Measurements from ENCODE around the gene ZNF454.

The ZNF454 gene

GRCh38 chr5:178993955-178994579 lies 53.1 kb downstream of the ZNF454 start:
- FAIRE-seq: no peak

GRCh38 chr5:178994580-178995340 lies 53.8 kb downstream of the ZNF454 start, which contains the start of gene GRM6:
Gene GRM6 (minus strand): TSS chr5:178995320. CDS start chr5:178994944, 376 bp downstream.
- no peak for FAIRE-seq

- FAIRE-seq: no peak
Measured at GRCh38 chr5:178995341-178995690, 54.3 kb downstream of the ZNF454 start.

GRCh38 chr5:178996156-178996555 lies 55.2 kb downstream of the ZNF454 start:
- FAIRE-seq: no peak

- no peak for FAIRE-seq
Measured at GRCh38 chr5:178997191-178997590, 56.2 kb downstream of the ZNF454 start.

GRCh38 chr5:178998441-178998840 lies 57.4 kb downstream of the ZNF454 start:
- no peak for FAIRE-seq

- no peak for FAIRE-seq
Measured at GRCh38 chr5:179006564-179006963, 65.6 kb downstream of the ZNF454 start.

GRCh38 chr5:179008667-179009066 lies 67.7 kb downstream of the ZNF454 start:
- no peak for FAIRE-seq
